SKM-1 treated with dmso at 0.1 percent for 144 hours (cell line): ENCODE results near the gene CDH15.
A peak's percentile ranks its signal among the peaks of the same experiment; 100 is the strongest.
"Not testable (repeated sequence)": the region's sequence is repeated elsewhere in the genome, so short reads cannot be mapped to it uniquely, and the experiment has no call there.

ENCODE experiments used
- DNase-seq: peaks from one replicate; lab custom pipeline; 2025; ENCODE audit not compliant: unreplicated experiment; lab: John Stamatoyannopoulos, UW

The CDH15 gene

DNA sequence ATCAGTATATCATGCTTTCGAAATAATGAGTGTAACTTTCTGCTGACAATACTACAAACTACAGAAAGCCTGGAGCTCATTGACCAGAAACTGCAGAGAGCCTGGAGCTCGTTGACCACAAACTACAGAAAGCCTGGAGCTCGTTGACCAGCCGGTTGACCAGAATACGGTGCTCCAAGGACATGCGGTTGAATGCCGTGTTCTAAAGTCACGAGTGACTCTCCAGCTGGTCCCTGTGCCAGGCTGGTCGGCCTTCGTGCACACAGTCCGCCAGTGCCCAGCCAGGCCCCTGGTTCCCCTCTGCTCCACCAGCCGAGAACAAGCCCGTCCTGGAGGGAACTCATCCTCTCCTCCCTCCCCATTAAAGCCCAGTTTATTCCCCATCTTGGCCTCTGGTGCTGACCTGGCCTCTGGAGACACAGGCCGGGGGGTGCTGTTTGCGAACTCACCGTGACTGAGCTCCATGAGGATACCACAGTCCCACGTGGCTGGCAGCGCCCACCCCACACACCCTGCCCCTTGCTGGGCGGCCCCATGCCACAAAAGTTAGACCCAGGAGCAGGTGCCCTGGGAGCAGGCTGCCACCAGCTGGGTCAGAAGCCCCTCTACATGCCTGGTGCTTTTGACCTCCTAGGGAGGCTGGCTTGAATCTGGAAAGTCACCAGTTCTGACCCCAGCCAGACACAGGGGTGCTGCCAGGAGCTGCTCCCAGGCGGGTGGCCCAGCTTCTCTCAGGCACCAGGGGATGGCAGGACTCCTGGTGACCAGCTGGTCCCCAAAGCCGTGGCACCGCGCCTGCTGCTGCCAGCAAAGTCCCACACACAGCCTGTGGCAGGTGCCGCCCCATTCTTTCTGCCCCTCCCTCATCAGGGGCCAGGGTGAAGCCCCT is 15.5 kb upstream of the CDH15 start:
- no peak for DNase-seq

DNA sequence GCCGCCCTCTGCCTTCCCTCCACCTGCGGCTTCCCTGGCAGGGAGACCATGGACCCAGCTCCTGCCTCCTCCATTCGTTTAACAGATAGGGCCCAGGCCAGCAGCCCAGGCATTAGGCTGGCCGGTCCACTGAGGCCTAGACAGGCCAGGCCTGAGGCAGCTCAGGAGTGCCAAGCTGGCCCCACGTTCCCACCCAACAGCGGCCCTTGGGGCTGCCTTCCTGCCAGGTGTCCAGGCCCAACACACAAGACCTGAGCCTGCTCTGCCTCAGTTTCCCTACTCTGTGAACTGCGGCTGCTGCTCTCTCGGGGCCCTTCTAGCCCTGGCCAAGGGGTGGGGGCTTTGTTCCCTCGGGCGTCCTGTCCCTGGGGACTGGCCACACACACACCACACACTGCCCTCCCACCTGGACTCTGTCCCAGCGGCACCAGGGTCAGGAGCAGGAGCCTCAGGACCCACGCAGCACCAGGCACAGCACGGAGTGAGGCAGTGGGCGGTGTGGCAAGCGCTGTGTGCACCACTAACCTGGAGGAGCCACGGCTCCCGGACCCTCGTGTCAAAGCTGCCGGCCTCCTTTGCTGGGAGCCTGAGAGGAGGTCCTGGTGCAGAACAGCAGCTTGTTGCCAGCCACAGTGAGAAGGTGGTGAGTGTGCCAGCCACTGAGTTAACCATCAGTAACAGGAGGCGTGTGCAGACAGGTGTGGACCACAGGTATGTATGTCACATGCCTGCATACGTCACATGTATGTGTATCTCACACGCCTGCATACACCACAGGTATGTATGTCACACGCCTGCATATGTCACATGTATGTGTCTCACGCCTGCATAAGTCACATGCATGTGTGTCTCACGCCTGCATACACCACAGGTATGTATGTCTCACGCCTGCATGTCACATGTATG is 14.6 kb upstream of the CDH15 start:
- no peak for DNase-seq

DNA sequence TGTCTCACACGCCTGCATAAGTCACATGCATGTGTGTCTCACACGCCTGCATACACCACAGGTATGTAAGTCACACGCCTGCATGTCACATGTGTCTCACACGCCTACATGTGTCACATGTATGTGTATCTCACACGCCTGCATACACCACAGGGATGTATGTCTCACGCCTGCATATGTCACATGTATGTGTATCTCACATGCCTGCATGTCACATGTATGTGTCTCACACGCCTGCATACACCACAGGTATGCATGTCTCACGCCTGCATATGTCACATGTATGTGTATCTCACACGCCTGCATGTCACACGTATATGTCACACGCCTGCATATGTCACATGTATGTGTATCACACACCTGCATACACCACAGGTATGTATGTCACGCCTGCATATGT is 13.8 kb upstream of the CDH15 start:
- no peak for DNase-seq

DNA sequence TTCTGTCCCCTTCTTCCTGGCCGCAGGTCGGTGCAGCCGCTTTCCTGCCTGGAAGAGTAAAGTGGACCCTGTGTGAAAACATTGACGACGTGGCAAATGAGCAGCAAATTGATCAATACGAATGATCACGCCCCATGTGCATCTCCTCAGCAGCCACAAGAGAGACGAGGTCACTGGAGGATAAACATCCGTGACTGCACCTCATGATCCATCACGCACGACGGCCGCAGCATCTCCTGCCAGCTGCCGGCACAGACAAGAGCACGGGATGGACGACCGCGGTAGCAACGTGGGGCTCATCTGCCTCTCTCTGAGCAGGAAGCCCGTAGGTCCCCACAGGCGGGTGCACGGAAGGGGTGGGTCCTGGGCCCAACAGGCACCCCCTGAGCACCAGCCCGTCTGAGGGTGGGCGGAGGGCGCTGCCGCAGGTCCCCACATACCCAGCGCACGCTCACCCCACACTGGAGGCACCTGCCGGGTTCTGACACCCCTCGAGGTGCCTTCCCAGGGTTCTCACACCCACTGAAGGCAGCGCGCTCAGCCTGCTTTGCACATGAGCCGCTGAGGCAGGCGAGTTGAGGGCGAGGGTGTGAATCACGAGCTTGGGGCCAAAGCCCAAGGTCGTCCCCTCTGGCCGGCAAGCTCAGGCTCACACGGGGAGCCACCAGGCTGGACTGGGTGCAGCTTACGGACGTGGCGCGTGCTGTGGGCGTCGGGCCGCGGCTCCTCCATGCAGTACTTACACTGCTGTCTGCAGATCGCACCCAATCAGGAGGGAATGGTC is 12.3 kb upstream of the CDH15 start:
- DNase-seq, result no peak

DNA sequence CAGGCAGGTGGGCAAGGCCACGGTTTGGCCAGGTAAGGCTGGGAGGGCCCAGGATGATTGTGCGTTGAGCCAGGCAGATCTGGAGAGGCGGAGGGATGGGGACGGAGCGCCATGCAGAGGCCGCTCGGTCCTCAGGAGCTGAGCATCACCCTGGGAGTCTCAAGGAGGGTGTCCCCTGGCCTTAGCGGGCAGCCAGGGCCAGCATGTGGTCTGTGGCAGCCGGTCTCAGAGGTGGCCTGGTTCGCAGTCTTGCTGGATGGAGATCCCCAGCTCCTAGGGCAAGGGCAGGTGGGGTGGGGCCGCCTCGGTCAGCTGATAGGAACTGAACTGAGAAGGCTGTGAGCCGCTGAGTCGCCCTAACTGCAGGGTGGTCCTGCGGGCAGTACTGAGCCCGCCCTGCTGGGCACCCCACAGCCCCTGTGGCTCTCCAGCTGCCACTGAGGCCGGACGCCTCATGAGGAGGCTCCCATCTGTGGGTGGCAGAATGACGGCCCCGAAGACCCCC is 11.6 kb upstream of the CDH15 start:
- DNase-seq, result no peak

DNA sequence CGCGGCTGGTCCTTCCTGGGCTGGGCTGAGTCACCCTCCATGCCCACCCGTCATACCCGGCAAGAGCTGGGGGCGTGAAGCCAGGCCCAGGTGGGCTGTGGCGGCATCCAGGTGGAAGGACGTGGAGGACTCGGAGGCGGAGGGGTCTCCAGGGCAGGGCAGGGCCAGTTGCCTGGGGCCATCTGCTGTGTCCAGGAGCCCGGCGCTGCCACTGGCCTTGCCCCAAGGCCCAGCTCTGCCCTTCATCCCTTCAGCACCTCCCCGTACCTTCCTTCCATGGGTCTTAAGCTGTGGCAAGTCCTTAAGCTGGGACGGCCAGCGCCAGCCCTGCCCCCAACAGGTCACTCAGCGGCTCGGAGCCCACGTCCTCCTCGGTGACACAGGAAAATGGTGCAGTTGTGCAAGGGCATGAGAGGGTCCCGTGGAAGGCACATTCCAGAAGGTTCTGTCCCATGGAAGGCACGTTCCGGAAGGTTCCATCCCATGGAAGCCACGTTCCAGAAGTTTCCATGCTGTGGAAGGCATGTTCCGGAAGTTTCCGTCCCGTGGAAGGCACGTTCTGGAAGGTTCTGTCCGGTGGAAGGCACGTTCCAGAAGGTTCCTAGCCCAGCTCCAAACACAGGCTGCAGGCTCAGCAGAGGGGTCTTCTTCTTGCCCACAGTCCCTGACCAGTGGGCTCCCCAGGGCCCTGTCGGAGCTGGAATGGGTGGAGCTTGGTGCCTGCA is 10.4 kb upstream of the CDH15 start:
- no peak for DNase-seq

DNA sequence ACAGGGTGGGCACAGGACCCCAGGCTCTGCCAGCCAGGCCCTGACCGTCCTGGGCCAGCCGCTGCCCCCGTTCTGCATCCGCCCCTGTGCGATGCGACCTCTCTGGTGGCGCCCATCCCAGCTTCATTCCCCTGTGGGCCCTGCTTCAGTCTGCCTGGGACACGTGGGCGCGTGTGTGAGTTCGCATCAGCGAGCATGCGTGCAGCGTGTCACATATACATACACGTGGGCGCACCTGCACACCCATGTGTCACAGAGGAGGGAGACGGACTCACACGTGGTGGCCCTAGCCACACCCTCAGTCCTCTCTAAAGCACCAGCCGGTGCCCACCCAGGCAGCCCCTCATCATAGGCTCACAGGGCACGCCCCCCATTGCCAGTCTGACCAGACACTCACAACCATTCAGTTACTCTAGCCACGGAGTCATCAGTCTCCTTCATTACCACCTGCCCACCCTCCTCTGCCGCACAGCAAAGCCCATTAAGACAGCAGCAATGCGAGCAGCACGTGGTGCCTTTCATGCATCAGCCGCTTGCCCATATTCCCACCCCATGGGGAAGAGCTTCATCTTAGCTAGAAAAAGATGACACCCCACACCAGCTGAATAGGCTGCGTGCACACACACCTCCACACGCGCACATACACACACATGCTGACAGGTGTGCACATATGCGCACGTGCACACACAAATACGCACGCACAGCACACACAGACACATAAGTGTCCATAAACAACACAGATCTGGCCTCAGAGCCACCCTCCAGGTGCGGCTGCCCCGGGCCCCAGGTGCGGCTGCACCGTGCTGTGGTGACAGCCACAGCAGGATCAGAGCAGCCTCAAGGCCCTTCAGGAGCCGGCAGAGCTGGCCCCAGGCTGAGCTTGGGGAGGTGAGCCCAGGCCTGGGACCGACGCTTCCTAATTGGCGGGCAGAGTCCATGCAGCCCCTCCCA is 9.5 kb upstream of the CDH15 start:
- DNase-seq, result no peak

DNA sequence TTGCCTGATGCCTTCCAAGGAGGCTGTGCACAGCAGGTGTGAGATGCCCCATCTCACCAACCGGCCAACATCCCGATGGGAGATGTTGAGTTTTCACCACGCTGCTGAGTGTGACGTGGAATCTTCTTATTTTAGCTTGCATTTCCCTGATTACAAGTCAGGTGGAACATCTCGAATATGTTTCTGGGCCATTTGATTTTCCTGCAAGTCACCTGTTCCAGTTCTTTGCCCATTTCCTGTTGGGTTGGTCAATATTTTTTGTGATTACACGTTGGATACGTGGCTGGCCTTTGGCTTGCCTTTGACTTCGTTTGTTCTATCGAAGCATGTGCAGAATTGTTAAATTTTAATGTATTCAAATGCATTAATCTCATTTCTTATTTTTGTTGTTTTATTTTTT is 8.3 kb upstream of the CDH15 start:
- DNase-seq, result no peak

DNA sequence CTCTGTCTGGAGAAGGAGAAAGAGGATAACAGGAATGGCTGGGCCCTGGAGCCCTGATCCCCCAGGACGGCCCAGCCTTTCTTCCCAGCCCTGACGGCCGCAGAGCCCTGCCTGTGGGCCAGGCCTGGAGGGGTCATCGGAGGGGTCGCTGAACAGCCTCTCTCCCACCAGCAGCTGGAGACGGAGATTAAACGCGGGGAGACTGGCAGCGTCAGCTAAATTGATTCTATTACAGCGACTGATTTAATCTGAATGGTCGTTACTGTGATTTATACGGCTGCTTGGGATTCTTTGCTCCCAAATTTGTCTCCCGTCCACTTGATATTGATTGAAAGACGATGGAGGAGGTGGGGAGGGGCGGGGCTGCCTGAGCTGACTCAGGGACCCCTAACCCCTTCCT is 7.1 kb upstream of the CDH15 start:
- DNase-seq, result no peak

DNA sequence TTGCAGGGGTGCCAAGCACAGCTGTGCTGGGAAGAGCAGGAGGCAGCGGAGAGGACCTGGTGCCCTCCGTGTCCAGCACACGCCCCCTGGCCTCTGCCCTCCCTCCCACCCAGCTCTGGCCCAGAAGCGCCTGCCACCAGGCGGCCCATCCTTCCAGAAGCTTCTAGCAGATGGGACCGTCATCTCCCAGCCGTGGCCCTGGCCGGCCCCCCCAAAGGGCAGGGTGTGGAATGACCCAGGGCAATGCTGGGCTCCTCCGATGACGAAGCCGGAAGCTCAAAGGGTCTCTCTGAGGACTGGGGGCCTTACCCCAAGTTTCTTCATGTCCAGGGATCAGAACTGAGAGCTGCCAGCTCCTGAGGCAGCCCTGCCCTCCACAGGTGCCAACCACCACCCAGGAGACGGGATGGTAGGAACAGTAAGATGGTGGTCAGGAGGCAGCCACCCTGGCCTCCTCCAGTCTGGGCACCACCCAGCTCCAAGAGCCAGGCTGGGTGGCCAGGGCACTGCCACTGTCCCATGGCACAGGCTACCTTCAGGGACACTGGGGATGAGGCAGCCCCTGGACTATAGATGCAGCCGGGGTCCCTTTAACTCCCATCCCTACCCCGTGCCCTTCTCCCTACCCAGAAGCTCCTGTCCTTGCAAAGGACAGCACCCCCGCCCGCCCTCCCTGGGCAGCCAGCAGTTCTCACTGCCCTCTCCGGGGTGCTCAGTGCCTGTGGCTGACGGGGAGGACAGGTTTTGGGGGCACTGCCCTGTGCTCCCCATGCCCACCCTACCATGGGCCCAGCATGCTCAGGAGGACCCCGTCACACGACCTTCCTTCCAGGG is 6.5 kb upstream of the CDH15 start:
- no peak for DNase-seq

DNA sequence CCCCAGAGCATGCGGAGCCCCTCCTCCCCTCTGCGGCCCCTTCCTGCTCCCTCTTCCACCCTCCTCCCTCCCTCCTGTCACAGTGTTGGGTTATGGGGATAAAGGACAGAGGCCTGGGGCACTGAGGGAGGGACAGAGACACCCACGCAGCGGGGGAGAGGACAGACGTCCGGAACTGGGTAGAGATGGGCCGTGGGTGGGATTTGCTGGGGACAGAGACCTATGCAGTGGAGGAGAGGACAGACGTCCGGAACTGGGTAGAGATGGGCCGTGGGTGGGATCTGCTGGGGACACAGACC is 5.9 kb upstream of the CDH15 start:
- not testable (repeated sequence) for DNase-seq

DNA sequence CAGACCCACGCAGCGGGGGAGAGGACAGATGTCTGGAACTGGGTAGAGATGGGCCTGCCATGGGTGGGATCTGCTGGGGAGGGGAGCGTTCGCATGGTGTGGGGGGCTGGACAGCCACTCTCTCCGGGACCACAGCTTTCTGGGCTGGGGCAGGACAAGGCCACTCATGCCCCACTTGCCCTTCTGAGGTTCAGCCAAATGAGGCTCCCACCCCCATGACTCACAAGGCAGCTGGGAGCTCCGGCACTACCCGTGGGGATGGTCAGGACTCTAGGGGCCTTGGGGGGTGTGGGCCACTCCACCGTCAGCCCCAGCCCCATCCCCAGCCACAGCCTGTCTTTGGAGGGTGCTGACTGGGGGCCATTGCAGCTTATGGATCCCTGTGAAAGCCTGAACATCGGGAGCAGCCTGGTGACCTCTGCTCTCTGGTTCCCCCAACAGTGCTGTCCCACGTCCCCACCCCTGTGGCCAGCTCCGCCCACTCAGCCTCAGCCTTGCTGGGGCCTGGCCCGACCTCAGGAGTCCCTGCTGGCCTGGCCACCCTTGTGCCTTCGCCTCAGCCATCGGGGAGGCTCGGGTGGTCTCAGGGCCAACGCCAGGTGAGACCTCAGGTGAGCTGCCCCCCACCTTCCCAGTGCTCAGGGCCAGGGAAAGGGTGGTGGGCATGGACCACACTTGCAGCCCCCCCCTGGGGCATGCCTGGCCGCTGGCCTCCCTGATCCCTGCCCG is 4.7 kb upstream of the CDH15 start:
- no peak for DNase-seq

DNA sequence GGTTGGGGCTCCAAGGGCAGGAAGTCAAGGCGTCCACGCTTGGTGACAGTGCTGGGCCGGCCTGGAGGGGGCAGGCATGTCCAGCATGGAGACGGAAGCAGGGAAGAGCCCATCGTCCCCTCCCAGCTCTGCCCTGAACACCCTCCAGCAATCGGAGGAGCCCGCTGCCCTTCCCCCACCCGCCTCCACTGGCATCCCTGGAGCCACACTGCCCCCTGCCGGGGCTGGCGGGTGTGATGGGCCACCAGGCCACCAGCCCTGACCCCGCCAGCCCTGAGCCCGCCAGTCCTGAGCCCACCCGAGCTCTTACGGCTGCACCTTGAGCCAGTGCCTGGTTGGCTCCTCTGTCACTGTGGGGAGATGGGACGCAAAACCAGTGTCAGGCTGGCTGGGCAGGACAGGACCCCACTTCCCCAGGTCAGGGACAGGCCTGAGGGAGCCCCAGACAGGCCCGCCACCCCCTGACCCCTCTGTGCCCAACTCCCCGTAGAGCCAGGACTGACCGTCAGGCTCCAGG is 4.1 kb upstream of the CDH15 start:
- peak; percentile 81 for DNase-seq

DNA sequence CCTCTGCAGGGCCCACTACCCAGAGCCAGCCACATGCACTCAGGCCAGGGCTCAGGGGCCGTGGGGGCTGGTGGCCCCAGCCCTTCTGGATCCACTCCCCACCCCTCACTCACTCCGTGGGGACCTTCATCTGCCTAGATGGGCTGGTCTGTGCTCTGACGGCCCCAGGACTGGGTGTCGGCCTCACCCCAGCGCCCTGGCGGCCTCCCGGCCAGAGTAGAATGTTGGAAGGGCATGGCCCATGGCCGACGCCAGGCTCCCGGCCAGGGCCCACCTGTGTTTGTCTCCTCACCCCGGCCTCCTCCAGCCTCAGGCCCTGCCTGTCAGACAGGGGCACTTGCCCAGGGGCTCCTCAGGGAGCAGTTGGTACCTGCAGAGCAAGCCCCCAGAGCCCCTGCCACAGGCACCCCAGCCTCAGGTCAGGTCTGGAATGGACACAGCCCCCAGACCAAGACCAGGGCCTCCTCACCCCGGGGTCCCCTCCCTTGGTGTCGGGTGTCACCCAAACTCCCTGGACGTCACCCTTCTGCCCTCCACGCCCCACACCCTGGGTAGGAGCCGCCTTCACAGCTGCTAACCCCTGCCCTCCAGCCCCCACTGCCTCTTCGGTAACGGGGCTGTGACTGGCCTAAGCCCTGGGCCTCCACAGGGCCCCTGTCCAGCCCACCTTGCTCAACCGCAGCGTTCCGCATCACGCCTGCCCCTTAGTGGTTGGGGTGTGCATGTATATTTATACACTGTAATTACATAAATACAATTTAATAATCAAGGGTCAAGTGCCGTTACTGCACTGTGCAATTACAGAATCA is 3.0 kb upstream of the CDH15 start:
- no peak for DNase-seq

DNA sequence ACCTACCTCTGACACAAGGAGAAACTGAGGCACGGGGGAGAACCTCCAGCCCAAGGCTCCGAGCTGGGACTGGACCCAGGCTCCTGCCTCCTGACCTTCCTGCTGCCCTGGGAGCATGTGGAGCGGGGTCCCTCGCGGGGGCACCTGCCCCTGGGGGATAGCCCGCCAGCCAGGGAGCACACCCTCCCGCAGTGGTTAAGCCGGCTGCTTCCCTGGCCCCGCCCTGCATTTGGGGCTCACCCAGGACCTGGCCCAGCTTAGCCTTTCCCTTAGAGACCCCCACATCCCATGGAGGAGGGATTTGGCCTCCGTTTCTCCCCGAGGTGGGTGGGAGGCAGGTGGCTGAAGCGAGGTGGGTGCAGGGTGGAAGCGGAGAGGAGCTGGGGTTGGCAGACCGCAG is 1.8 kb upstream of the CDH15 start:
- DNase-seq, result no peak

DNA sequence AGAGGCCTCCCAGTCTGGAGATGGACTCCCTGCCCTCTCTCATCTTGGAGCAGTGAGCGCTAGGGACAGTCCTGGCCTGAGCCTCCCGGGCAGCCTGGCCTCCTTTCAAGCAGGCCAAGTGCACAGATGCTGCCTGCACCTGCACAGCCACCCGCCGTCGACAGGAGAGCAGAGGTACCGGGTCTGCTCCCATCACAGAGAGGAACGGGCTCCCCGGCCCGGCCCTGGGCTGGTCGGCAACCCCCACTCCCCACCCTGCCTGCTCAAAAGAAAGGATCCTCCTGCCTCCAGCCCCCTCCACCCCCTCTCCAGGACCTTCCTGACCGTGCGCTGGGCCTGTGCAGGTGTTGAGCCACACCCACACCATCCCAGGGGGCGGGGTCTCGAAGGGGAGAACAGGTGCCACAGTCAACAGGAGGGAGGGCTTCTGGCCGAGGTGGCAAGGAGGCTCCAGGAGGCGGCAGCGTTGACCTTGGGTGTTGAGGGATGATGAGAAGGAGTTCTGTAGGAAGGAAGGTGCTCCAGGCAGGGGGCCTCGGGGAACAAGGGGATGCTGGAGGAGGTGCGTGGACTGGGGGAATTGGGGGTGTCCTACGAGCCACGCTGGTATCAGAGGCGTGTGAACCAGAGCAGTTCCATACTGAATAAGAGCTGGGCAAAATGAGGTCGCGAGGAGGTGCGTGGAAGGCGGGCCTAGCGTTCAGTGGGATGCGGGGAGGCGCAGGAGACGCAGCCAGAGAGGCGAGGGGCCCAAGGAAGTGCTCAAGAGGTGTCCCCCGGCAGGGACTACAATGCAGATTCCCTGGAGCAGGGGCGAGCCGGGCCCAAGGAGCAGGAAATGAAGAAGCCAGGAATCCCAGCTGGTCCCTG is 967 bp upstream of the CDH15 start:
- DNase-seq, result no peak
